Stimulated activated naive CD4-positive, alpha-beta T cell (primary cell): ENCODE data around the gene UNG.

ENCODE experiments used
- DNase-seq, 6 experiments: peaks; one replicate each; lab custom pipeline; 2025; lab: John Stamatoyannopoulos, UW

Gene UNG

GRCh38 chr12:109089683-109090082, 7.7 kb upstream of the UNG start:
- no peak for DNase-seq

- no peak for DNase-seq
Observed at GRCh38 chr12:109092497-109093021, 4.8 kb upstream of the UNG start.

- peak; percentile 88 to 94 (median 92) for DNase-seq
Observed at GRCh38 chr12:109093022-109093918, 4.1 kb upstream of the UNG start, which contains the start of gene ALKBH2. TSS of gene ALKBH2 (minus strand) at chr12:109093472. CDS start at chr12:109092786, 686 bp downstream.

- DNase-seq, result no peak
Observed at GRCh38 chr12:109097140-109097434, 310 bp upstream of the UNG start.

- peak in 2 of 6 experiments; percentile 44 to 61 for DNase-seq
Observed at GRCh38 chr12:109098183-109098604, 797 bp downstream of the UNG start.

GRCh38 chr12:109098651-109099050, 1.3 kb downstream of the UNG start:
- no peak for DNase-seq

GRCh38 chr12:109099431-109100020, 2.1 kb downstream of the UNG start:
- no peak for DNase-seq

GRCh38 chr12:109100741-109101140, 3.3 kb downstream of the UNG start:
- no peak for DNase-seq

GRCh38 chr12:109102491-109102890, 5.1 kb downstream of the UNG start:
- no peak for DNase-seq

- DNase-seq, result no peak
Observed at GRCh38 chr12:109105176-109105575, 7.8 kb downstream of the UNG start.

GRCh38 chr12:109109746-109110350, 12.5 kb downstream of the UNG start:
- no peak for DNase-seq

GRCh38 chr12:109110988-109111495, 13.6 kb downstream of the UNG start:
- peak; percentile 28 to 61 (median 40) for DNase-seq

GRCh38 chr12:109112720-109113465, 15.5 kb downstream of the UNG start:
- DNase-seq, result no peak

- DNase-seq, result no peak
Observed at GRCh38 chr12:109113661-109114321, 16.4 kb downstream of the UNG start.

GRCh38 chr12:109114644-109115043, 17.2 kb downstream of the UNG start:
- DNase-seq, result no peak

GRCh38 chr12:109115404-109115757, 18.0 kb downstream of the UNG start:
- no peak for DNase-seq

GRCh38 chr12:109115758-109116610, 18.6 kb downstream of the UNG start, which contains the start of gene ACACB:
TSS of gene ACACB (plus strand) at chr12:109116587. CDS start at chr12:109139406, 22,819 bp downstream.
- no peak for DNase-seq

- no peak for DNase-seq
Observed at GRCh38 chr12:109116611-109116949, 19.2 kb downstream of the UNG start.

GRCh38 chr12:109120095-109120494, 22.7 kb downstream of the UNG start:
- no peak for DNase-seq

- no peak for DNase-seq
Observed at GRCh38 chr12:109120557-109120956, 23.2 kb downstream of the UNG start.
